ENCODE data around the gene FAIM2. TPM values are rescaled to one million over a fixed set of nuclear protein-coding genes. Genes with fewer than 3 reads are reported as not detected.

The FAIM2 gene
- total RNA-seq, 1 donor from 2014 or later = not detected

DNA sequence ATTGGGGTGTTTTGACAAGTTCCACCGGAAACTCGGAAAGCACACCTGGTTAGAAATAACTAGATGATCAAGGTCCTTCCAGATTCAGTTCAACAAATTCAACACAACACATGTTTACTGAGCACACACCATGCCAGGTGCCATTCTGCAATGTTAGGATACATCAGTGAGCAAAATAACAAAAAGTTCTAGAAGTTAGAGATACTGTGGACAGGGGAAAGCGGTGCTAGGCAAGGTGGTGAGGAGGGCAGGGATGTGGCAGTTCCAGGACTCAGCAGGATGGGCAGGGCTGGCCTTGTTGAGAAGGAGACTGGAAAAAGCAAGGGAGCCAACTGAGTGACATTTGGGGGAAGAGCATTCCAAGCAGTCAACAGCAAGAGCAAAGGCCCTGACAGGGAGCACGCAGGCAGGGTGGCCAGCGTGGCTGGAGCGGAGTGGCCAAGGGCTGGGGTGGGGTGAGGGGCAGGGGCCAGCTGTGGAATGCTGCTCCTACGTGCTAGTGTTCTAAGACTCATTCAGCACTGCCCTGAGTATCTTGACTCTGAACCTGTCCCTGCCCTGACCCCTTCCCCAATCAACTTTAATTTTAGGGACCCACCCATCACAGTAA lies 19.4 kb upstream of the FAIM2 start:
- TF ChIP-seq, protein P1, sequence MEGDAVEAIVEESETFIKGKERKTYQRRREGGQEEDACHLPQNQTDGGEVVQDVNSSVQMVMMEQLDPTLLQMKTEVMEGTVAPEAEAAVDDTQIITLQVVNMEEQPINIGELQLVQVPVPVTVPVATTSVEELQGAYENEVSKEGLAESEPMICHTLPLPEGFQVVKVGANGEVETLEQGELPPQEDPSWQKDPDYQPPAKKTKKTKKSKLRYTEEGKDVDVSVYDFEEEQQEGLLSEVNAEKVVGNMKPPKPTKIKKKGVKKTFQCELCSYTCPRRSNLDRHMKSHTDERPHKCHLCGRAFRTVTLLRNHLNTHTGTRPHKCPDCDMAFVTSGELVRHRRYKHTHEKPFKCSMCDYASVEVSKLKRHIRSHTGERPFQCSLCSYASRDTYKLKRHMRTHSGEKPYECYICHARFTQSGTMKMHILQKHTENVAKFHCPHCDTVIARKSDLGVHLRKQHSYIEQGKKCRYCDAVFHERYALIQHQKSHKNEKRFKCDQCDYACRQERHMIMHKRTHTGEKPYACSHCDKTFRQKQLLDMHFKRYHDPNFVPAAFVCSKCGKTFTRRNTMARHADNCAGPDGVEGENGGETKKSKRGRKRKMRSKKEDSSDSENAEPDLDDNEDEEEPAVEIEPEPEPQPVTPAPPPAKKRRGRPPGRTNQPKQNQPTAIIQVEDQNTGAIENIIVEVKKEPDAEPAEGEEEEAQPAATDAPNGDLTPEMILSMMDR (conservative IDR thresholded peaks at IDR 0.05; ENCODE audit: low read depth, low read length) = no peak
- H3K4me3 ChIP-seq (ENCODE audit: low read depth, low read length) = no peak overlapping the region
- no peak for DNase-seq (ENCODE audit: low read depth)

DNA sequence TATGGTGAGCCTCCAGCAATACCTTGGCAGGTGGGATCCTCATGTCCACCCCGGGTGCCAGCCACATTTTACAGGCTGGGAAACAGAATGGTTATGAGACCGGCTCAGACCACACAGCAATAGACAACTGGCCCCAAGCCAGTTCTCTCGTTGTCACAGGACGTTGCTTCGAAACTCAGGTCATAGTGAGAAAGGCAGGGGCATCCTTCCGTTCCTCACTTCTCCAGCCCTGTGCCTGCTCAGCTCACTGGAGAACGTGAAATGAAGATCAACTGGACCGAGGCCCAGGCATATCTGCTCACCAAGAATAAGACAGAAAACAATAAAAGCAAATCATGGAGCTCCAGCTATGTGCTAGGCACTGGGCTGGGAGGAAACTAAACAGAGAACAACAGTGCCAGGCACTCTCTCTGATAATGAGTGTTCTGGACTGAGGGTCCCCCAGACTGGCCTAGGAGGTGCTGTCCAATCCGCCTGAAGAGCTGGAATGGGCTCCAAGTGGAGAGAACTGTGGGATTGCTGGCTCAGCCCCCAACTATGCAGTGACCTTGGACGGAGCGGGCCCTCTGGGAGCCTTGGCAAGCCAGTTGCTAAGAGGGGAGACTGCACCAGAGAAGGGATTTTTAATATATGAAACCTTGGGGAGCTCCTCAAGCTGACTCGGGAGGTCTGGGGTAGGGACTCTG lies 18.8 kb upstream of the FAIM2 start:
- TF ChIP-seq, protein P1 (conservative IDR thresholded peaks at IDR 0.05; ENCODE audit: low read depth, low read length) = no peak

DNA sequence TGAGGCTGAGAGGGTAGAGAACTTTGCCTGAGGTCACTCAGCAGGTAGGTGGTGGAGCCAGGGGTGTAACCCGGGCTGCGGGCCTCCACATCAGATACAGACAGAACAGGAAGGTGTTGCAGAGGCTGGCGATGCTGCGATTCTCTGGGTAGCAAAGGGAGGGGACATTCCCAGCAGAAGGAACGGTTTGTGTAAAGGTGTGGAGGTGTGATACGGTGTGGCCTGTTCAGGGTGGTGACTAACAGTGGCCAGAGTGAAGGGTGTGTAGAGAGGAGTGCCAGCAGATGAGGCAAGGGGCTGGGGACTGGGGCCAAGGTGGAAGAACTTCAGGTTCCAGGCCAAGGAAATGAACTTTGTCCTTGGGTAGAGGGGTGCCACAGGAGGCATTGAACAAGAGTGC lies 18.2 kb upstream of the FAIM2 start:
- no peak for DNase-seq (ENCODE audit: low read depth)
- TF ChIP-seq, protein P1 (conservative IDR thresholded peaks at IDR 0.05; ENCODE audit: low read depth, low read length) = no peak
- H3K4me3 ChIP-seq (ENCODE audit: low read depth, low read length) = no peak overlapping the region

More for the DNA sequence above, 18.8 kb upstream of the FAIM2 start:
- DNase-seq (ENCODE audit: low read depth) = no peak
- no peak overlapping the region for H3K4me3 ChIP-seq (ENCODE audit: low read depth, low read length)

DNA sequence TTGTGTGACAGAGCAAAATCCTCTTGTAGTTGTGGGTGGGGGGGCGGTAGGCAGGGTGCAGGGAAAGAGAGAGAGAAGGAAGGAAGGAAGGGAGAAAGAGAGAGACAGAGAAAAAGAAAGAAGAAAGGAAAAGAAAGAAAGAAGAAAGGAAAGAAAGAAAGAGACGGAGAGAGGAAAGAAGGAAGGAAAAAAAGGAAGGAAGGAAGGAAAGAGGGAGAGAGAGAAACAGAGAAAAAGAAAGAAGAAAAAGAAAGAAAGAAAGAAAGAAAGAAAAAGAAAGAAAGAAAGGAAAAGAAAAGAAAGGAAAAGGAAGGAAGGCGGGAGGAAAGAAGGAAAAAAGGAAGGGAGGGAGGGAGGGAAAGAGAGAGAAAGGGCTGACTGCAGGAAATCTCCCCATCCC lies 17.6 kb upstream of the FAIM2 start:
- TF ChIP-seq, protein P1 (conservative IDR thresholded peaks at IDR 0.05; ENCODE audit: low read depth, low read length) = no peak
- no peak for DNase-seq (ENCODE audit: low read depth)
- H3K4me3 ChIP-seq (ENCODE audit: low read depth, low read length) = no peak overlapping the region

DNA sequence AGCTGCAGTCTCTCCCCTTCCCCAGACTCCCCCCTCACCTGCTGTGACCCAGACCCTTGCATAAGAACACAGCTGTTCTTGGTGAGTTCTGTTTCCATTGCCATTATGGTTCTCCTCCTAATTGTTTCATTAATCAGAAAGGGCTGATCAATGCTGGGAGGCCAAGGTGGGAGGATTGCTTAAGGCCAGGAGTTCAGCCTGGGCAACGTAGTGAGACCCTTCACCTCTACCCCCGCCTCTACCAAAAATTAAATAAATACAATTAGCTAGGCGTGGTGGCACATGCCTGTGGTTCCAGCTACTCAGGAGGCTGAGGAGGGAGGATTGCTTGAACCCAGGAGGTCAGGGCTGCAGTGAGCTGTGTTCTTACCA lies 17.2 kb upstream of the FAIM2 start:
- TF ChIP-seq, protein P1 (conservative IDR thresholded peaks at IDR 0.05; ENCODE audit: low read depth, low read length) = no peak
- H3K4me3 ChIP-seq (ENCODE audit: low read depth, low read length) = no peak overlapping the region
- no peak for DNase-seq (ENCODE audit: low read depth)

DNA sequence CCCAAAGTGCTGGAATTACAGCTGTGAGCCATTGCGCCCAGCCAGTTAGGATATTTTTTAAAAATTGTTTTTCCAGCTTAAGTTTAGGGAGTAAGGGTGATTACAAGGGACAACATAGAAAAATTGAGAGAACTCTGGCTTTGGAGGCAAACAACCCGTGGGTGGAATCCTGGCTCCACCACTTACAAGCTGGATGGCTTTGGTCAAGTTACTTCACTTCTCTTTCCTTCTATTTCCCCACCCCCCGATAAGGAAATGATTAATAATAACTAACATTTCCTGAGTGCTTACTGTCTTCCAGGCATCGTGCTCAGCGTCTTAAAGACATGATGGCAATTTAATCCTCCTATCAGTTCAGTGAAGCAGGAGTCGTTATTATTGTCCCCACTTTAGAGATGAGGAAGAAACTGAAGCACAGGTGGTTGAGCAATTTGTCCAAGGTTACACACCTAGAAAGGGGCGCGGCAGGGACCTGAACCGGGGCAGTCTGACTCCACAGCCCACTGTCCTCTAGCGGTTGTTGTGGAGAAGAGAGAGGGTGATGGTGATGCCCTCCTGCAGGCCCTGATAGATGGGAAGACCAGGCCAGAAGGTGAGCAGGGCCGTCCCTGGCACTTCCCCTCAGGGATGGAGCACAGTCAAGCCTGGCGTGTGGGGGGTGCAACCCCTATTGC lies 16.7 kb upstream of the FAIM2 start:
- TF ChIP-seq, protein P1 (conservative IDR thresholded peaks at IDR 0.05; ENCODE audit: low read depth, low read length) = no peak
- no peak overlapping the region for H3K4me3 ChIP-seq (ENCODE audit: low read depth, low read length)
- DNase-seq (ENCODE audit: low read depth) = no peak
